ENCODE results near the gene MAP3K8. TPM values are rescaled to one million over a fixed set of nuclear protein-coding genes. Genes with fewer than 3 reads are reported as not detected.

Gene MAP3K8
- total RNA-seq, 1 experiment from 2014 or later = 13.8 TPM

DNA sequence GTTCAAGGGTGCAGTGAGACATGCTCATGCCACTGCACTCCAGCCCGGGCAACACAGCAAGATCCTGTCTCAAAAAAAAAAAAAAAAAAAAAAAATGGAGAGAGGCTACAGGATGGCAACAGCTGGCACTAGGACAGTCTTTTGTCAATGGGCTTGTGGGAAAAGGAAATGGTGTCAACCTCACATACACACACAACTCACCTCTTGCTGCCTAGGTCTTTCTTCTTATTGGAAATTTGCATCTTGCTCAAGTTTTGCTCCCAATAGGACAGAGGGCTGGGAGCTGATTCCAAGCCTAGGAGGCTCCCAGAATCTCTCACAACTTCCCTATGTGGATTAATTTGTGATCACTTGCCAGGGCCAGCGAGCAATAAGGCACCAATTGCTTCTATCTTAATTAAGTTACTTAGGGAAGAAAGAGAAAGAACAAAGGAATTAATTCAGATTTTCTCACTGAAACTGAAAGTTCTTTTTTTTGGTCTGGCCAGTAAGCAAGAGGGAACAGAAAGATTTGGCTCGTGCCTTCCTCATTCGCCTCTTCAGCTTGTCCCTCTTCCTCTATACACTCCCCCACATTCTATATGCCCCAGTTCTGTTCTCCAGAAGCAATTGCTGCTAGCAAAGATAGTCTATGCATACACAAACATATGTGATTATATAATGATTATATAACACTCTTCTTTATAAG is 33.8 kb downstream of the MAP3K8 start:
- H3K9me3 Mint-ChIP-seq = no peaks in the 10 kb centered on the region
- no peak for DNase-seq (ENCODE audit: low spot score)
- H3K4me3 Mint-ChIP-seq = no peak overlapping the region
- no peak overlapping the region for H3K27ac Mint-ChIP-seq
- no peaks in the 10 kb centered on the region for H3K36me3 Mint-ChIP-seq
- ChIA-PET CTCF (interaction anchor here (0.6 to 1.1 kb wide), 2 partner anchors 108 to 123 kb away, joined by 3 to 6 read pairs; no protein-coding TSS in a partner anchor), POLR2A (interaction anchor here (1.1 kb wide), 1 partner anchor 9 kb away, joined by 3 read pairs; no protein-coding TSS in a partner anchor)
- no peak for TF ChIP-seq KAT7 (CRISPR knock-in tag; IDR thresholded peaks at IDR 0.05; ENCODE audit: borderline replicate concordance)
- no peak for TF ChIP-seq ZNF396 (CRISPR knock-in tag; IDR thresholded peaks at IDR 0.05; ENCODE audit: borderline replicate concordance)
- no peak for TF ChIP-seq NFE2L1 (CRISPR knock-in tag; IDR thresholded peaks at IDR 0.05)
- TF ChIP-seq HMGA2 (CRISPR knock-in tag; IDR thresholded peaks at IDR 0.05) = no peak
- no peak for TF ChIP-seq TCF7 (CRISPR knock-in tag; IDR thresholded peaks at IDR 0.05; ENCODE audit: low read depth)
- TF ChIP-seq, protein P1, sequence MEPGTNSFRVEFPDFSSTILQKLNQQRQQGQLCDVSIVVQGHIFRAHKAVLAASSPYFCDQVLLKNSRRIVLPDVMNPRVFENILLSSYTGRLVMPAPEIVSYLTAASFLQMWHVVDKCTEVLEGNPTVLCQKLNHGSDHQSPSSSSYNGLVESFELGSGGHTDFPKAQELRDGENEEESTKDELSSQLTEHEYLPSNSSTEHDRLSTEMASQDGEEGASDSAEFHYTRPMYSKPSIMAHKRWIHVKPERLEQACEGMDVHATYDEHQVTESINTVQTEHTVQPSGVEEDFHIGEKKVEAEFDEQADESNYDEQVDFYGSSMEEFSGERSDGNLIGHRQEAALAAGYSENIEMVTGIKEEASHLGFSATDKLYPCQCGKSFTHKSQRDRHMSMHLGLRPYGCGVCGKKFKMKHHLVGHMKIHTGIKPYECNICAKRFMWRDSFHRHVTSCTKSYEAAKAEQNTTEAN (CRISPR knock-in tag; IDR thresholded peaks at IDR 0.05) = no peak
- TF ChIP-seq, protein P2, sequence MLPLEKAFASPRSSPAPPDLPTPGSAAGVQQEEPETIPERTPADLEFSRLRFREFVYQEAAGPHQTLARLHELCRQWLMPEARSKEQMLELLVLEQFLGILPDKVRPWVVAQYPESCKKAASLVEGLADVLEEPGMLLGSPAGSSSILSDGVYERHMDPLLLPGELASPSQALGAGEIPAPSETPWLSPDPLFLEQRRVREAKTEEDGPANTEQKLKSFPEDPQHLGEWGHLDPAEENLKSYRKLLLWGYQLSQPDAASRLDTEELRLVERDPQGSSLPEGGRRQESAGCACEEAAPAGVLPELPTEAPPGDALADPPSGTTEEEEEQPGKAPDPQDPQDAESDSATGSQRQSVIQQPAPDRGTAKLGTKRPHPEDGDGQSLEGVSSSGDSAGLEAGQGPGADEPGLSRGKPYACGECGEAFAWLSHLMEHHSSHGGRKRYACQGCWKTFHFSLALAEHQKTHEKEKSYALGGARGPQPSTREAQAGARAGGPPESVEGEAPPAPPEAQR (CRISPR knock-in tag; IDR thresholded peaks at IDR 0.05) = no peak
- no peak for TF ChIP-seq ZNF671 (CRISPR knock-in tag; IDR thresholded peaks at IDR 0.05)
- TF ChIP-seq ZNF232 (CRISPR knock-in tag; IDR thresholded peaks at IDR 0.05) = no peak
- TF ChIP-seq RELA (CRISPR knock-in tag; IDR thresholded peaks at IDR 0.05; ENCODE audit: borderline replicate concordance) = no peak
- TF ChIP-seq, protein P3, sequence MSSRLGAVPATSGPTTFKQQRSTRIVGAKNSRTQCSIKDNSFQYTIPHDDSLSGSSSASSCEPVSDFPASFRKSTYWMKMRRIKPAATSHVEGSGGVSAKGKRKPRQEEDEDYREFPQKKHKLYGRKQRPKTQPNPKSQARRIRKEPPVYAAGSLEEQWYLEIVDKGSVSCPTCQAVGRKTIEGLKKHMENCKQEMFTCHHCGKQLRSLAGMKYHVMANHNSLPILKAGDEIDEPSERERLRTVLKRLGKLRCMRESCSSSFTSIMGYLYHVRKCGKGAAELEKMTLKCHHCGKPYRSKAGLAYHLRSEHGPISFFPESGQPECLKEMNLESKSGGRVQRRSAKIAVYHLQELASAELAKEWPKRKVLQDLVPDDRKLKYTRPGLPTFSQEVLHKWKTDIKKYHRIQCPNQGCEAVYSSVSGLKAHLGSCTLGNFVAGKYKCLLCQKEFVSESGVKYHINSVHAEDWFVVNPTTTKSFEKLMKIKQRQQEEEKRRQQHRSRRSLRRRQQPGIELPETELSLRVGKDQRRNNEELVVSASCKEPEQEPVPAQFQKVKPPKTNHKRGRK (CRISPR knock-in tag; IDR thresholded peaks at IDR 0.05; ENCODE audit: borderline replicate concordance) = no peak
- no peak for TF ChIP-seq FOXP1 (CRISPR knock-in tag; IDR thresholded peaks at IDR 0.05; ENCODE audit: borderline replicate concordance)
- TF ChIP-seq, protein P4, sequence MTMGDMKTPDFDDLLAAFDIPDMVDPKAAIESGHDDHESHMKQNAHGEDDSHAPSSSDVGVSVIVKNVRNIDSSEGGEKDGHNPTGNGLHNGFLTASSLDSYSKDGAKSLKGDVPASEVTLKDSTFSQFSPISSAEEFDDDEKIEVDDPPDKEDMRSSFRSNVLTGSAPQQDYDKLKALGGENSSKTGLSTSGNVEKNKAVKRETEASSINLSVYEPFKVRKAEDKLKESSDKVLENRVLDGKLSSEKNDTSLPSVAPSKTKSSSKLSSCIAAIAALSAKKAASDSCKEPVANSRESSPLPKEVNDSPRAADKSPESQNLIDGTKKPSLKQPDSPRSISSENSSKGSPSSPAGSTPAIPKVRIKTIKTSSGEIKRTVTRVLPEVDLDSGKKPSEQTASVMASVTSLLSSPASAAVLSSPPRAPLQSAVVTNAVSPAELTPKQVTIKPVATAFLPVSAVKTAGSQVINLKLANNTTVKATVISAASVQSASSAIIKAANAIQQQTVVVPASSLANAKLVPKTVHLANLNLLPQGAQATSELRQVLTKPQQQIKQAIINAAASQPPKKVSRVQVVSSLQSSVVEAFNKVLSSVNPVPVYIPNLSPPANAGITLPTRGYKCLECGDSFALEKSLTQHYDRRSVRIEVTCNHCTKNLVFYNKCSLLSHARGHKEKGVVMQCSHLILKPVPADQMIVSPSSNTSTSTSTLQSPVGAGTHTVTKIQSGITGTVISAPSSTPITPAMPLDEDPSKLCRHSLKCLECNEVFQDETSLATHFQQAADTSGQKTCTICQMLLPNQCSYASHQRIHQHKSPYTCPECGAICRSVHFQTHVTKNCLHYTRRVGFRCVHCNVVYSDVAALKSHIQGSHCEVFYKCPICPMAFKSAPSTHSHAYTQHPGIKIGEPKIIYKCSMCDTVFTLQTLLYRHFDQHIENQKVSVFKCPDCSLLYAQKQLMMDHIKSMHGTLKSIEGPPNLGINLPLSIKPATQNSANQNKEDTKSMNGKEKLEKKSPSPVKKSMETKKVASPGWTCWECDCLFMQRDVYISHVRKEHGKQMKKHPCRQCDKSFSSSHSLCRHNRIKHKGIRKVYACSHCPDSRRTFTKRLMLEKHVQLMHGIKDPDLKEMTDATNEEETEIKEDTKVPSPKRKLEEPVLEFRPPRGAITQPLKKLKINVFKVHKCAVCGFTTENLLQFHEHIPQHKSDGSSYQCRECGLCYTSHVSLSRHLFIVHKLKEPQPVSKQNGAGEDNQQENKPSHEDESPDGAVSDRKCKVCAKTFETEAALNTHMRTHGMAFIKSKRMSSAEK (CRISPR knock-in tag; IDR thresholded peaks at IDR 0.05; ENCODE audit: borderline replicate concordance) = no peak
- TF ChIP-seq, protein P5, sequence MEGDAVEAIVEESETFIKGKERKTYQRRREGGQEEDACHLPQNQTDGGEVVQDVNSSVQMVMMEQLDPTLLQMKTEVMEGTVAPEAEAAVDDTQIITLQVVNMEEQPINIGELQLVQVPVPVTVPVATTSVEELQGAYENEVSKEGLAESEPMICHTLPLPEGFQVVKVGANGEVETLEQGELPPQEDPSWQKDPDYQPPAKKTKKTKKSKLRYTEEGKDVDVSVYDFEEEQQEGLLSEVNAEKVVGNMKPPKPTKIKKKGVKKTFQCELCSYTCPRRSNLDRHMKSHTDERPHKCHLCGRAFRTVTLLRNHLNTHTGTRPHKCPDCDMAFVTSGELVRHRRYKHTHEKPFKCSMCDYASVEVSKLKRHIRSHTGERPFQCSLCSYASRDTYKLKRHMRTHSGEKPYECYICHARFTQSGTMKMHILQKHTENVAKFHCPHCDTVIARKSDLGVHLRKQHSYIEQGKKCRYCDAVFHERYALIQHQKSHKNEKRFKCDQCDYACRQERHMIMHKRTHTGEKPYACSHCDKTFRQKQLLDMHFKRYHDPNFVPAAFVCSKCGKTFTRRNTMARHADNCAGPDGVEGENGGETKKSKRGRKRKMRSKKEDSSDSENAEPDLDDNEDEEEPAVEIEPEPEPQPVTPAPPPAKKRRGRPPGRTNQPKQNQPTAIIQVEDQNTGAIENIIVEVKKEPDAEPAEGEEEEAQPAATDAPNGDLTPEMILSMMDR (IDR thresholded peaks at IDR 0.05) = no peak
- H3K27me3 Mint-ChIP-seq (ENCODE audit: low read depth) = no peaks in the 10 kb centered on the region
- H3K4me1 Mint-ChIP-seq = peaks cover 7% of the 10 kb centered on the region; the same call in 1 of the 2 replicates
- no peak for ATAC-seq
